OCI-M2 (cell line): ENCODE results near the gene PGM3.

Experiments used
- DNase-seq: peaks from one replicate; lab custom pipeline; 2025; ENCODE audit not compliant: unreplicated experiment; lab: John Stamatoyannopoulos, UW

Gene PGM3

DNA sequence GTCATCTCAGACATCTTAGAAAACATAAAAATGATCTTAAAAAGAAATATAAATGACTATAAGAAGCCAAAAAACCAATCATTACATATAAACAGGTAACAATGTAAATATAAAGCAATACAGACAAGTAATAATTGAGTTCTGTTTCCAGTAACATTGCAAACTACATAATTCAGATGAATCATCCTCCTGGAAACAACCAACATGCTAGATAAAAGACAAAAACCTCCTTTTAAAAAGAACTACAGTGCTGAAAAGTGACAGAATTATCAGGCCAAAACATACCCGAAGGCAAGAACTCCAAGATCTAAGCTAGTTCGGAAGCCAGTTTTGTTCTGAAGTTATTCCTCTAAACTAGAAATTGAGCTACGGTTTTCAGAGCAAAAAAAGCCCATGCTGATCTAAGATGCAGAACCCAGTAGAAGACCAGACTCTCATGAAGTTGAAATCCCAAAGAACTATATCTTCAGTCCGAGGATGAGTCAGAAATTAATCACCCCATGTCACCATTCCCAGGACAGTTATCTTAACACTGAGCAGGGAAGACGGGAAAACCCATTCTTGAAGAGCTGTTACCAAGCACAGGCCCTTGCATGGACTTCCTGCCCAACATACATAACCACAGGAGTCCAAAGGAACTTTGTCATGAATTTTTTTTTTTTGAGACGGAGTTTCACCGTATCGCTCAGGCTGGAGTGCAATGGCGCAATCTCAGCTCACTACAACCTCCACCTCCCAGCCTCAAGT, 9.8 kb downstream of the PGM3 start:
- DNase-seq = no peak

DNA sequence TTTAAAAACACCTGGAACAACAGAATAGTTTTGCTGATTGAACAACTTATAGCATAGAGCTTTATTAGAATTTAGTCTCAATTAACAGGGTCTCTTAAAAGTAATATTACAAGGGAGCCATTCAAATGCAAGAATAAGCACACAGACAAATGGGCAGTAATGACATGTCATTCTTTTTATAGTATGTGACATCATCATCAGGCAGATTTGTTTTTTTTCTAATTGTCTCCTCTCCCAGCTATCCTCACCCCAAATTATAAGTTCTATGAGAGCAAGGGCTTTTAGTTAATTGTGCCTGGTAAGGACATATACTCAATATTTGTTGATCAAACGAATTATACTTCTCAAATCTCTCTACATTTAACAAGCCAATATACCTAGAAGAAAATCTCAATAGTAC, 11.0 kb downstream of the PGM3 start:
- no peak for DNase-seq

DNA sequence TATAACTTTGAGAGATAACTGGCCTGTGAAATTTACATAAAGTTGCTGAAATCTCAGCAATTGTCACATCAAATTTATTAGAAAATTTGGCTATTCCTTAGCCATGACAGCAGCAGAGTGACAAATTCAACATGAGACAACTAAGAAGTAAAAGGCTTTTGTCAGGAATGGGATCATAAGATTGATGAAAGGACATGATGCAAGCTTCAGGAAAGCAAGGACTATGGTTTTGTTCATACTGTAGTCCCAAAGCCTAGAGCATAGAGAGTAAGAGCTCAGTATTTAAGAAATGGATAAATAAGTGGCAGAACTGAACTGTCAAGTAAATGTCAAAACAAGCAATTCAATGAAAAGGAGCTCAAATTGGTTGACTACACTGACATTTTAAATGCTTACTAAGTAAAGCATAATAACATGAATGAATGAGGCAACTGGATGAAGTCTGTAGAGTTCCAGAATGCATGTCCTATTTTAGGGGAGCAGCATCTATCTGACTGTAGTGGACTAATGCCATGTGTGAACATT, 12.6 kb downstream of the PGM3 start:
- DNase-seq = no peak

DNA sequence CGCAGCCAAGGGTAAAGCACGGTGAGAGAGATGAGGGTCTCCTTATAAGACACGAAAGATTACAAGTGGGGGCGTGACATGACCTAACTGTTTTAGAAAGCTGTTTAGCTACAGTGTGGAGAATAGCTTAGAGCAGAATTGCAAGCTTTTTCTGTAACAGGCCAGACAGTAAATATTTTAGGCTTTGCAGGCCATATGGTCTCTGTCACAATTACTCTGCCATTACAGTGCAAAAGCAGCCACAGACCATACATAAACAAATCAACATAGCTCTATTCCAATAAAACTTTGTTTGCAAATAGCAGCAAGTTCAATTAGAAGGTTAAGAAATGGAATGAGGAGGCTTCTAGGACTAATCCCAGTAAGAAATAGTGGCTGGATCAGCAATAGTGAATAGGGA, 16.8 kb downstream of the PGM3 start:
- no peak for DNase-seq

DNA sequence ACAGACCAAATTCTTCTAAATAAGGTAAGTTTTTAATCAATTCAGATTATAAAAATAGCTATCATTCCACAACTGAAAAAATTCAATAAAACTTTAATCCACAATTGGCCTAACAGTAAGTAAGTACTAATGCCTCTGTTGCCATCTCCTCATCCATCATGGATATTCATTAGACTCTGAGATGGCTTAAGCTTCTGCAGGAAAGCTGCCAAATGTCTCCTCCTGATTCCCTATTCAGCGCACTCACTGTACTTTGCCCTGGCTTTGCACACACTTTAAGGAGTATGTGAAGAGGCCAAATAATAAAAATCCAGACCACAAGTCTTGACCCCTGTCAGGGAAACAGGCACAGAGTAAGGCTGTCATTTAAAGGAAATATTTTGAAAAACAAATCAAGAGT, 23.6 kb downstream of the PGM3 start:
- no peak for DNase-seq

DNA sequence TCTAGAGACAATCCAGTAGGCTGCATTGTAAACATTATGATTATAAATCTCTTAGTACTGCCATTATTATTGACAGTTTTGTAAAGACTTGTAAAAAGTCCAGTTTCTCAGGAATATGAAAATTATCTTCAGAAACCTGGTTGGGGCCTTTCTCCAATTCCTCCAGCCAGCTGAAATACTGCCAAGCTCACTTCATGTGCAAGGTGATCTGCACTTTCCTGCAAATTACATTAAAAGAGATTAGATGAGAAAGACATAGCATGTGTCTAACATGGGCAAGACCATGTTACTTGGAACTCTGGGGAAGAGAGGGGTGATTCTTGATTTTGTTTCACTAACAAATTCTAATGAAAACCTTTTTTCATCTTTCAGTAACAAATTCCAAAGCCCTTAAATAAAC, 24.0 kb downstream of the PGM3 start:
- no peak for DNase-seq

DNA sequence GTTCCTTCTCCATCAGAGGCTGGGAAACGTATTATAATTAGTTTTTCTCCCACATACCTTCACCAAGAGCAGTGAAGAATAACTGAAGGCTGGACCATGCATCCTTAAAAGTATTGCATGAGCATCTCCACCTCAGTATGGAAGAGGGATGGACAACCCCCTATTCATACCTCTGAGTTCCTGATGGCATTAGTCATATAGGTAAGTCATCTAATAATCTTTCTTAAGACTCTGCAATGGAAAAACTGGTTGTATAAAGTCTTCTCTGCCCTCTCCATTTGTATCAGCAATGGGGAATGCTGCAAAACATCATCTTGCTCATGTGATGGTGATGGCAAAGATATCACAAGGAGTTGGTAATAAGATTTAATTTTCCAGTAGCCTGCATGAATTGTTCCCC, 24.5 kb downstream of the PGM3 start:
- no peak for DNase-seq

DNA sequence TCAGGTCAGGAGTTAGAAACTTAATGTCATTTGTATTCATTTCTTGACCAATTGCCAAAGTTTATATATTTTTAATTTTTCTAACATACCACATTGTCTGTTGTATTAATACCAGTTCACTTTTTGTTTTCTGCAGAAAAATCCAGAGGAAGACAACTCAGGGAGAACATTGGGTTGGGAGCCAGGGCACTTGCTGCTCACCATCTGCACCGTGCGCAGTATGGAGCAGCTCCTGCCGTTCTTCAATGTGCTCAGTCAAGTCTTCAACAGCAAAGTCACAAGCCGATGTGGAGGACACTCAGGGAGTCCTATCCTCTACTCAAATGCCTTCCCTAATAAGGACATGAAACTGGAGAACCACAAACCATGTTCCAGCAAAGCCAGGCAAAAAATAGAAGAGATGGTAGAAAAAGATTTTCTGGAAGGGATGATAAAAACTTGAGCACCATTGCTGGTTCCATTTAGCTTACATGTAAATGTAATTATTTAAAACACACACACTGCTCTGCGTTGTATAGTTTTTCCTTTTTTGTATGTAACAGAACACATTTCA, 25.3 kb downstream of the PGM3 start:
- no peak for DNase-seq

DNA sequence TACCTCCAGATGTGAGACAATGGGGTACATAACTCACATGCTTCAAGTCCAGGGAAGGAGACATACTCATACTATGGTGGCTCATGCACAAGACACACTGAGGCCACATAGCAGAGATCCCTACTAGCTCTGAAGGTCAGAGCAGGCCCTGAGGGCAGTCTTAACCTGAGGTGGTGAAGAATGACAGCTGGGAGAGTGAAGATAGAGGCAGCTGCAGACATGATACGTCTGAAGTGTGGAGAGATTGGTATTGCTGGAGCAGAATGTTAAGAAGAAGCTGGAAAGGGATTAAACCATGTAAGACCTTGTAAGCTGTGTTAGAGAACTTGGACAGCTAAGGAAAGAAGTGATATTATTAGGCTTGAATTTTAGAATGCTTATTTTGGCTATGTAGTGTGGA, 32.9 kb downstream of the PGM3 start:
- no peak for DNase-seq

DNA sequence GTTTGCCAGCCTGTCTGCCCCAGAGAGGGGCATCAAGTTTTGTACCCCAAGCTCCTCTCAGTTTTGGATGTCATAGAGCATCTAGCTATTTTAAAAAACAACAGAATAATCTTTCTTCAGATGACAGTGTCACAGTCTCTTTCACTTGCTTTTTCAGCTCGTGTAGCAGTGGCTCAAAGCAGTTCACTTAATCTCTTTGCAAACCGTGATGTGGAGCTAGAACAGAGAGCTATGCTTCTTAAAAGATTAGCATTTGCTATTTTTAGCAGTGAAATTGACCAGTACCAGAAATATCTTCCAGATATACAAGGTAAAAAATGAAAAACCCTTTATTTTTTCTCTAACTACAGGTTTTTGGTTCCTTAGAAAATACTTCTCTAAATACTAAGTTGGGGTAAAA, 37.3 kb downstream of the PGM3 start:
- DNase-seq = no peak

DNA sequence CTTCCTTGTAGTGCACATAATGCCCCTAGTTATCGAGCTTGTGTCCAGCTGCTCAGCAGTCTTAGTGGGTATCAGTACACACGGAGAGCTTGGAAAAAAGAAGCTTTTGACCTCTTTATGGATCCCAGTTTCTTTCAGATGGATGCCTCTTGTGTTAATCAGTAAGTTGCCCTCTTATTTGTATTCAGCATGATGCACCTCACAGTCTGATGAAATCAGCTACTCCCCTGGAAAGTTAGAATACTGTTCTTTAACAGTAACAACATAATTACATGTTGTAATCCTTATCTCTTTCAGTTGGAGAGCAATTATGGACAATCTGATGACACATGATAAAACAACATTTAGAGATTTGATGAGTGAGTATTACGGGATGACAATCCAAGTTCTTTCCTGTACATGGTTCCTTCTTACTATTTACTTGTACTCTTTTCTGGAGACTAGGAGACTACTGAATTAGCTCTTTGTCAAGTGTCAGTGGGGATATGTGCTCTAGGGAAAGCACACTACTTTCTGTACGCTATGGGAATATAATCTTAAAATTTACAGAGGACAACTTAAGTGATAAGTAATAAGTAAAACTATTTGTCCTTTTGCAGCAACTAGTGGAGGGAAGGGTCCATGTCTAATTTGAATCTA, 39.1 kb downstream of the PGM3 start:
- DNase-seq = no peak

DNA sequence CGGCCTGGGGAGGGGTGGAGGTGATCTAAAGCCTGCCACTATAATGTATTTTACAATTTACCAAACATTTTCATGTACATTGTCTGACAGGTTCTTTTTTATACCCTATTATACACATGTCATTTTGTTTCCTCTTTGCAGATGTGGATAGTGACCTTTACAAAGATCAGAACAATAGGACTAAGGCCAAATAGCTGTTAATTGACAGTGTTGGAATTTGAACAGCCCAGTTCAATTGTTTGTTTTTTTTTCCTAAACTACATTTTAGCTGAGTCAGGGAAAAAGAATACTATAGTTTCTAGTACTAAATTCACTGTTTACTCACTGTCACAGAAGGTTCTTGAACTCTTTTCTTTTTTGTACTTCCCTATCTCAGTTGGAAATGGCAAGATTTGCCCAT, 40.2 kb downstream of the PGM3 start:
- DNase-seq = no peak

DNA sequence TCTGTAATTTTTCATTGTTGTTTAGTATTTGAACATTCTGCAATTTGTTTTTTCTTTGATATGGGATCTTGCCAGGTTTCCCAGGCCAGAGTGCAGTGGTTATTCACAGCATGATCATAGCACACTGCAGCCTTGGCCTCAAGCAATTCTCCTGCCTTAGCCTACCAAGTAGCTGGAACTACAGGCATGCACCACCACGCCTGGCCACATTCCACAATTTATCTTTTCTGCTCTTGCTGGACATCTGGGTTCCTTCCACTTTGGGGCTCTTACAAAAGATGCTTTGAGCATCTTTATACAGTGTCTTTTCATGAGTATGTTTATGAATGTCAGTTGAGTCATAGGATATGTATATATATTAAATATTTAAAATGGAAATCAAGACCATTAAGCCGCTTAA, 42.0 kb downstream of the PGM3 start:
- no peak for DNase-seq

DNA sequence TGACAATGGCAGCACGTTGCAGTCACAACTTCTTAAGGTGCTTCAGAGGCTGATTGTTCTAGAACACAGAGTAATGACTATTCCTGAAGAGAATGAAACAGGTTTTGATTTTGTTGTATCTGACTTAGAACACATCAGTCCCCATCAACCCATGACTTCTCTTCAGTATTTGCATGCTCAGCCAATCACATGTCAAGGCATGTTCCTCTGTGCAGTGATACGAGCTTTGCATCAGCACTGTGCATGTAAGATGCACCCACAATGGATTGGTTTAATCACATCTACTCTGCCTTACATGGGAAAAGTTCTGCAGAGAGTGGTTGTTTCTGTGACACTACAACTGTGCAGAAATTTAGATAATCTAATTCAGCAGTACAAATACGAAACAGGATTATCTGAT, 54.3 kb downstream of the PGM3 start:
- DNase-seq = no peak

DNA sequence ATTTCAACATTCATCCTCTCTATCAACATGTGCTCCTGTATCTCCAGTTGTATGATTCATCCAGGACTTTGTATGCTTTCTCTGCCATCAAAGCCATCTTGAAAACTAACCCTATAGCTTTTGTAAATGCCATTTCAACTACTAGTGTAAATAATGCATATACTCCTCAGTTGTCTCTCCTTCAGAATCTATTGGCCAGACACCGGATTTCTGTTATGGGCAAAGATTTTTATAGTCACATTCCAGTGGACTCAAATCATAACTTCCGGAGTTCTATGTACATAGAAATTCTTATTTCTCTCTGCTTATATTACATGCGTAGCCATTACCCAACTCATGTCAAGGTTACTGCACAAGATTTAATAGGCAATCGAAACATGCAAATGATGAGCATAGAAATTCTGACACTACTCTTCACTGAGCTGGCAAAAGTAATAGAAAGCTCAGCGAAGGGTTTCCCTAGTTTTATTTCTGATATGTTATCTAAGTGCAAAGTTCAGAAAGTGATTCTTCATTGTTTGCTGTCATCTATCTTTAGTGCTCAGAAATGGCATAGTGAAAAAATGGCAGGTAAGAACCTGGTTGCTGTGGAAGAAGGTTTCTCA, 54.8 kb downstream of the PGM3 start:
- DNase-seq = no peak

DNA sequence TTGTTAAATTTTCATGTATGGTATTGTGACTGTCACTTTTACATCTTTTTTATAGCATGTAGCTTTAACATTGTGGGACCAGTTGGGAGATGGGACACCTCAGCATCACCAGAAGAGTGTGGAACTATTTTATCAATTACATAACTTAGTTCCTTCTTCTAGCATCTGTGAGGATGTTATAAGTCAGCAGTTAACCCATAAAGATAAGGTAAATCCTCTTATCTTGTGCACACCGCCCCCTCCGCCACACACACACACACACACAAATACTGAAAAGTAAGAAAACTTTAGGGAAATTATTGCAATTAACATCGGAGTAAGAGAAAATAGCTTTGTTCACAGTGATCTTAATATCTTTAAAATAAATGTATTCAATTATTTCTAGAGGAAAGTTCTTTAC, 60.9 kb downstream of the PGM3 start:
- peak; percentile 27 for DNase-seq

DNA sequence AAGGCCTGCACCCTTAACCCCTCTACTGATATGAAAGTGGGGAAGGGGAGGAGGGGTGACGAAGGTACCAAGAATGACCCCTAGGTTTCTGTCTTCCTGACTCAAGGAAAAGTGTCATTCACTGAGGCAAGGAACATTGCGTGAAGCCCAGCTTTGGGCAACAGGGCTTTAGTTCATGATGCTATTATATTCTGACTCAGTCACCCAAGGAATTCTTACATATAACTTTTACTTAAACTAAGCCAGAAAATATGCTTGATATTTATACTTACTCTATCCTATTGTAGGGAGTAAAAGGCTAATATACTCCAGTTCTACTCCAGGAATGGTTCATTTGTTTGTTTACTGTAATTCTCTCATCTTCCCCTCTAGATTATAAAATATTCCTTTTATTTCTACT, 65.1 kb downstream of the PGM3 start:
- no peak for DNase-seq

DNA sequence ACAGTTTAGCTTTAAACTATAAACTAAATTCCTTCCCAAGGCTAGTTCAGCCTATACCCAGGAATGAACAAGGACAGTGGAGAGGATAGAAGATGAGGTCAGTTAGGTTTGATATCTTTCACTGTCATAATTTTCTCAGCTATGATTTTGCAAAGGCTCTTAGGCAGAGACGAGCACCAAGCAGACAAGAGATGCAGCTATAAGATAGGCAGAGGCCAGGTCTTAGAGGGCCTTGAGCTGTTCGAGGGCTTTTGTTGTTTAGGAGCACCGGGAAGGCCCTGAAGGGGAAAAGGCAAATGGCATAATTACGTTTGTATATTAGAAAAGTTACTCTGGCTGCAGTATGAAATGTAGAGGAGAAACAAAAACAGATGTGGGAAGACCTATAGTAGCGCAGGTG, 65.8 kb downstream of the PGM3 start:
- DNase-seq = no peak

DNA sequence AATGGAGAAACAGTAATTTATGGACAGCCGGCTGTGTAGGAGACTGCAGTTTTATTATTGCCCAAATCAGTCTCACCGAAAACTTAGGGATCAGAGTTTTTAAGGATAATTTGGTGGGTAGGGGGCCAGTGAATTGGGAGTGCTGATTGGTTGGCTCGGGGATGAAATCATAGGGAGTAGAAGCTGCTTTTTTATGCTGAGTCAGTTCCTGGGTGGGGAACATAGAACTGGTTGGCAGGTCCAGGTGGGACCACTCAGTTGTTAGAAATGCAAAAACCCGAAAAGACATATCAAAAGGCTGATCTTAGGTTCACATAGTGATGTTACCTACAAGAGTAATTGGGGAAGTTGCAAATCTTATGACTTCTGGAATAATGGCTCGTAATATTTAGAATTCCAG, 66.3 kb downstream of the PGM3 start:
- DNase-seq = no peak

DNA sequence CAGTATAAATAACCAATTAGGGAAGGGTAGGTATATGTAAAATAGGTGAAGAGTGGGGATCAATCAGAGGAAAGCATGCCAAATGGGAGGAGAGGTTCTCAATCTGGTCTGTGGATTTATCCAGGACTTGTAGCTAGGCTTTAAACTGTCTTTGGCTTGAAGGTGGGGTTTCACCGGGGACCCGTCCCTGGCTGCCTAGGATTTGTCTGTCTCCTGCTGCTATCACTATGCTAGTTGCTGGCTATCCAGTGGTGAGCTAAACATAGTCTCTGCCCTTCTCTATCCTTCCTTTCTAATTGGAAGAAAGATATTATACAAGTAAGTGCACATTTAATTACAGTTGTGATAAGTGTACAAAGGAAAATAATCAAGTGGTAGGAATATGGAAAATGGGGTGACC, 66.8 kb downstream of the PGM3 start:
- no peak for DNase-seq

DNA sequence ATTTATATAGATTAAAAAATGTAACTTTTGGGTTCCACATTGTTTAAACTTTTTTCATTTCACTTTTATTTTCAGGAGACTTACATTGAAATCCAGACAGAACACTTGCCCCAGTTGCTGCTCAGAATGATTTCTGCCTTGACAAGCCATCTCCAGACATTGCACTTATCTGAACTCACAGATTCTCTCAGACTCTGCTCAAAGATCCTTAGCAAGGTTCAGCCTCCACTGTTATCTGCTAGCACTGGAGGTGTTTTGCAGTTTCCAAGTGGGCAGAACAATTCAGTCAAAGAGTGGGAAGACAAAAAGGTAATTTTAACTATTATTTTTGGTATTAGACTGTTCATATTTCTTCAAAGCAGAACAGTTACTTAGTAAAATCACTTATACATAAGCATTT, 67.6 kb downstream of the PGM3 start:
- DNase-seq = no peak

DNA sequence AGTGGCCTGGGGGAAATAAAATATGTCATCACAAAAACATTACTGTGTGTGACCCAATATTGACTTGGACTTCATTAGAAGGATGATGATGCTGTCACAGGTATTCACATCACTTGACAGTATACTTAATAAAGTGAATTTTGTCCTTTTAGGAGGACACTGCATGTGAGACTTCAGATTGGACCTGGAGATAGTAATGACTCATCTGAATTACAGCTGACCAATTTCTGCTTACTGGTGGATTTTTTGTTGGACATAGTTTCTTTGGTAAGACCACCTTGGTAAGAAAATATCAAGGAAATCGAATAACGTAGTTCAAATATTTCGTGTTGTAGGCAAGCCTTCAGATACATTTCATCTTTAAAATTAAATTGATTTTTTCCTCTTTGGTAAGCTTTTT, 68.5 kb downstream of the PGM3 start:
- no peak for DNase-seq
